ENCODE results near the gene RBM24. TPM values are rescaled to one million over a fixed set of nuclear protein-coding genes. Genes with fewer than 3 reads are reported as not detected.

The RBM24 gene
- total and polyA plus RNA-seq, 4 donors, result 0.21 to 0.42 (median 0.28) TPM

GRCh38 chr6:17277256-17277655 lies 3.9 kb upstream of the RBM24 start:
- TF ChIP-seq ATF3 (IDR thresholded peaks at IDR 0.05), result no peak
- no peak for TF ChIP-seq FOXA2 (IDR thresholded peaks at IDR 0.05)
- TF ChIP-seq HNF4G (IDR thresholded peaks at IDR 0.05), result no peak
- TF ChIP-seq RAD21 (IDR thresholded peaks at IDR 0.05), result no peak
- no peak for TF ChIP-seq CTCF (IDR thresholded peaks at IDR 0.05; ENCODE audit: low read depth, low read length, missing input control)
- TF ChIP-seq YY1 (IDR thresholded peaks at IDR 0.05), result no peak
- Histone ChIP-seq H3K9me3 (ENCODE audit: control insufficient read depth in 4 of 4, low read length in 3 of 4) (no peaks in the 10 kb centered on the region), H3K4me1 (ENCODE audit: control insufficient read depth in 4 of 4, insufficient read depth in 4 of 4, low read length in 3 of 4) (peaks cover 0 to 8% (median 3%) of the 10 kb centered on the region in 4 donors), H3K4me3 (ENCODE audit: low read depth in 1 of 3, low read length in 3 of 3) (no peak overlapping the region), H3K27ac (ENCODE audit: low read depth in 1 of 2, low read length in 2 of 2) (no peak overlapping the region), H3K9ac (ENCODE audit: low read depth in 1 of 2, low read length in 2 of 2) (no peak overlapping the region), H3K36me3 (ENCODE audit: control insufficient read depth in 4 of 4, insufficient read depth in 3 of 4, low read depth in 1 of 4, low read length in 3 of 4) (no peaks in the 10 kb centered on the region), H3K27me3 (ENCODE audit: control insufficient read depth in 4 of 4, insufficient read depth in 4 of 4, low read length in 3 of 4) (no peaks in the 10 kb centered on the region)
- DNase-seq (ENCODE audit: low spot score), result no peak
- WGBS, result 91% methylated on average over 2 of the region's 2 CpGs

GRCh38 chr6:17278289-17279063 lies 2.7 kb upstream of the RBM24 start:
- Histone ChIP-seq H3K4me3 (ENCODE audit: low read depth in 1 of 3, low read length in 3 of 3) (no peak overlapping the region), H3K36me3 (ENCODE audit: control insufficient read depth in 4 of 4, insufficient read depth in 3 of 4, low read depth in 1 of 4, low read length in 3 of 4) (no peaks in the 10 kb centered on the region), H3K9ac (ENCODE audit: low read depth in 1 of 2, low read length in 2 of 2) (no peak overlapping the region), H3K9me3 (ENCODE audit: control insufficient read depth in 4 of 4, low read length in 3 of 4) (no peaks in the 10 kb centered on the region), H3K4me1 (ENCODE audit: control insufficient read depth in 4 of 4, insufficient read depth in 4 of 4, low read length in 3 of 4) (peaks cover 0 to 8% (median 3%) of the 10 kb centered on the region in 4 donors), H3K27ac (ENCODE audit: low read depth in 1 of 2, low read length in 2 of 2) (no peak overlapping the region), H3K27me3 (ENCODE audit: control insufficient read depth in 4 of 4, insufficient read depth in 4 of 4, low read length in 3 of 4) (no peaks in the 10 kb centered on the region)
- WGBS, result 79% methylated on average over 10 of the region's 10 CpGs
- no peak for TF ChIP-seq TAF1 (conservative IDR thresholded peaks at IDR 0.05)
- no peak for TF ChIP-seq SP1 (IDR thresholded peaks at IDR 0.05)
- no peak for TF ChIP-seq REST (IDR thresholded peaks at IDR 0.05)
- no peak for TF ChIP-seq RXRA (IDR thresholded peaks at IDR 0.05)
- TF ChIP-seq ATF3 (IDR thresholded peaks at IDR 0.05), result no peak
- TF ChIP-seq YY1 (IDR thresholded peaks at IDR 0.05), result no peak
- TF ChIP-seq FOXA1 (IDR thresholded peaks at IDR 0.05), result no peak
- TF ChIP-seq NR2F2 (IDR thresholded peaks at IDR 0.05), result no peak
- TF ChIP-seq FOXA2 (IDR thresholded peaks at IDR 0.05), result no peak
- no peak for TF ChIP-seq GABPA (IDR thresholded peaks at IDR 0.05 in 1 of 2, conservative IDR thresholded peaks at IDR 0.05 in 1 of 2)
- TF ChIP-seq JUND (IDR thresholded peaks at IDR 0.05), result no peak
- no peak for DNase-seq (ENCODE audit: low spot score)
